Smooth muscle cell (in vitro differentiated cells): Measurements from ENCODE around the gene RUSC2. TPM values are rescaled to one million over a fixed set of nuclear protein-coding genes. Genes with fewer than 3 reads are reported as not detected.
"Not testable (repeated sequence)": the region's sequence is repeated elsewhere in the genome, so short reads cannot be mapped to it uniquely, and the experiment has no call there.

Experiments used
- DNase-seq: peaks from one replicate; lab custom pipeline; 2025; ENCODE audit not compliant: unreplicated experiment; lab: John Stamatoyannopoulos, UW
- H2AFZ ChIP-seq: fragments of 200-600 bp; sonication (generic); 2 replicates; pipeline ENCODE4 v1.6.0; 2016; ENCODE audit warnings: antibody characterized with exemption, low read depth, mild to moderate bottlenecking
- H3F3A ChIP-seq: fragments of 200-600 bp; sonication (generic); 2 replicates; pipeline ENCODE4 v1.6.0; 2017; ENCODE audit warnings: antibody characterized with exemption, low read depth
- H3K27ac ChIP-seq: fragments of 200-600 bp; sonication (generic); 2 replicates; pipeline ENCODE4 v1.5.1; 2016; ENCODE audit warnings: low read depth, mild to moderate bottlenecking
- H3K27me3 ChIP-seq: fragments of 200-600 bp; sonication (generic); 2 replicates; pipeline ENCODE4 v1.6.1; 2016; ENCODE audit warnings: low read depth, mild to moderate bottlenecking
- H3K36me3 ChIP-seq: fragments of 200-600 bp; sonication (generic); 2 replicates; pipeline ENCODE4 v1.5.1; 2016; ENCODE audit warnings: low read depth
- H3K4me1 ChIP-seq: fragments of 200-600 bp; sonication (generic); 2 replicates; pipeline ENCODE4 v1.5.1; 2016; ENCODE audit warnings: low read depth
- H3K4me2 ChIP-seq: fragments of 200-600 bp; sonication (generic); 2 replicates; pipeline ENCODE4 v1.6.0; 2016; ENCODE audit warnings: mild to moderate bottlenecking
- H3K4me3 ChIP-seq: fragments of 200-600 bp; sonication (generic); 2 replicates; pipeline ENCODE4 v1.5.1; 2016; ENCODE audit warnings: mild to moderate bottlenecking
- H3K79me2 ChIP-seq: fragments of 200-600 bp; sonication (generic); 2 replicates; pipeline ENCODE4 v1.6.0; 2016; ENCODE audit warnings: low read depth, mild to moderate bottlenecking
- H3K9ac ChIP-seq: fragments of 200-600 bp; sonication (generic); 2 replicates; pipeline ENCODE4 v1.6.0; 2016; ENCODE audit warnings: low read depth
- H3K9me3 ChIP-seq: fragments of 200-600 bp; sonication (generic); replicated peaks from 2 replicates; pipeline ENCODE4 v1.5.1; 2016; ENCODE audit warnings: low read depth
- H4K20me1 ChIP-seq: fragments of 200-600 bp; sonication (generic); 2 replicates; pipeline ENCODE4 v1.6.0; 2016; ENCODE audit warnings: low read depth
- WGBS: methylation state at CpG from one replicate; pipeline ENCODE4 v1.1.7; 2016; ENCODE audit warnings: low lambda C conversion rate; 5-methylcytosine and 5-hydroxymethylcytosine counted together
- polyA plus RNA-seq: library from polyadenylated mRNA; unstranded; fragments of >200 nt; fragmentation: Nextera tagmentation; extraction: Ambion mirVana; gene quantifications from 2 replicates; pipeline ENCODE4 v1.2.1, GENCODE V29; 2016
- total RNA-seq: library from RNA; depleted of rRNA; stranded (reverse); fragments of >200 nt; gene quantifications from 2 replicates; pipeline ENCODE4 v1.2.3, GENCODE V29; 2014
- TF ChIP-seq, protein P1 (sequence below): fragments of 200-600 bp; sonication (generic); IDR thresholded peaks from 2 replicates; pipeline ENCODE4 v1.5.1; 2017; ENCODE audit warnings: borderline replicate concordance, mild to moderate bottlenecking, antibody characterized with exemption; ENCODE audit not compliant: insufficient read depth, poor library complexity, severe bottlenecking

Gene RUSC2
- total and polyA plus RNA-seq, 2 experiments from 2014 or later: 16.5 to 29.5 TPM

- Histone ChIP-seq H3K9me3 (no peaks in the 10 kb centered on the region), H3F3A (peaks cover 4% of the 10 kb centered on the region), H3K4me2 (no peak overlapping the region), H2AFZ (no peak overlapping the region), H3K27ac (no peak overlapping the region), H3K4me1 (peaks cover 13% of the 10 kb centered on the region), H3K9ac (no peak overlapping the region), H3K79me2 (peaks cover 59% of the 10 kb centered on the region), H3K27me3 (no peaks in the 10 kb centered on the region), H4K20me1 (peaks cover 23% of the 10 kb centered on the region), H3K36me3 (no peaks in the 10 kb centered on the region), H3K4me3 (no peak overlapping the region)
- TF ChIP-seq, protein P1, sequence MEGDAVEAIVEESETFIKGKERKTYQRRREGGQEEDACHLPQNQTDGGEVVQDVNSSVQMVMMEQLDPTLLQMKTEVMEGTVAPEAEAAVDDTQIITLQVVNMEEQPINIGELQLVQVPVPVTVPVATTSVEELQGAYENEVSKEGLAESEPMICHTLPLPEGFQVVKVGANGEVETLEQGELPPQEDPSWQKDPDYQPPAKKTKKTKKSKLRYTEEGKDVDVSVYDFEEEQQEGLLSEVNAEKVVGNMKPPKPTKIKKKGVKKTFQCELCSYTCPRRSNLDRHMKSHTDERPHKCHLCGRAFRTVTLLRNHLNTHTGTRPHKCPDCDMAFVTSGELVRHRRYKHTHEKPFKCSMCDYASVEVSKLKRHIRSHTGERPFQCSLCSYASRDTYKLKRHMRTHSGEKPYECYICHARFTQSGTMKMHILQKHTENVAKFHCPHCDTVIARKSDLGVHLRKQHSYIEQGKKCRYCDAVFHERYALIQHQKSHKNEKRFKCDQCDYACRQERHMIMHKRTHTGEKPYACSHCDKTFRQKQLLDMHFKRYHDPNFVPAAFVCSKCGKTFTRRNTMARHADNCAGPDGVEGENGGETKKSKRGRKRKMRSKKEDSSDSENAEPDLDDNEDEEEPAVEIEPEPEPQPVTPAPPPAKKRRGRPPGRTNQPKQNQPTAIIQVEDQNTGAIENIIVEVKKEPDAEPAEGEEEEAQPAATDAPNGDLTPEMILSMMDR: no peak
- no peak for DNase-seq
These were observed 43.5 kb downstream of the RUSC2 start for GRCh38 chr9:35533398-35533797.

- H3K27ac ChIP-seq, H2AFZ ChIP-seq, DNase-seq, H3K27me3 ChIP-seq, H3F3A ChIP-seq, H3K4me2 ChIP-seq, H3K36me3 ChIP-seq, H3K4me3 ChIP-seq, H3K9ac ChIP-seq, H4K20me1 ChIP-seq, H3K9me3 ChIP-seq: not testable (repeated sequence)
- Histone ChIP-seq H3K4me1 (peaks cover 22% of the 10 kb centered on the region), H3K79me2 (peaks cover 61% of the 10 kb centered on the region)
- WGBS: 98% methylated on average over 3 of the region's 3 CpGs
These were observed 45.0 kb downstream of the RUSC2 start for GRCh38 chr9:35534921-35535320.

GRCh38 chr9:35537913-35538312 lies 48.0 kb downstream of the RUSC2 start:
- Histone ChIP-seq H3K4me1 (peaks cover 22% of the 10 kb centered on the region), H3K4me2 (peak overlapping the region; percentile 88)
- no peak for DNase-seq

GRCh38 chr9:35538361-35539234 lies 48.7 kb downstream of the RUSC2 start:
- H3F3A ChIP-seq: peaks cover 4% of the 10 kb centered on the region
- no peaks in the 10 kb centered on the region for H3K9me3 ChIP-seq
- H3K36me3 ChIP-seq: no peaks in the 10 kb centered on the region
- H2AFZ ChIP-seq: no peak overlapping the region
- peak overlapping the region; percentile 81 for H3K27ac ChIP-seq
- H3K79me2 ChIP-seq: peaks cover 72% of the 10 kb centered on the region
- peak overlapping the region; percentile 56 for H3K4me3 ChIP-seq
- peak; percentile 29 for DNase-seq
- H3K4me2 ChIP-seq: peak overlapping the region; percentile 88
- H4K20me1 ChIP-seq: peaks cover 26% of the 10 kb centered on the region
- TF ChIP-seq, protein P1: no peak
- WGBS: 6% methylated on average over 18 of the region's 18 CpGs
- peaks cover 22% of the 10 kb centered on the region for H3K4me1 ChIP-seq
- H3K27me3 ChIP-seq: no peaks in the 10 kb centered on the region
- H3K9ac ChIP-seq: peak overlapping the region; percentile 63

More at GRCh38 chr9:35537913-35538312, 48.0 kb downstream of the RUSC2 start:
- 70% methylated on average over 3 of the region's 3 CpGs for WGBS
- Histone ChIP-seq H3K79me2 (peaks cover 72% of the 10 kb centered on the region), H4K20me1 (peaks cover 20% of the 10 kb centered on the region), H3K27ac (peak overlapping the region; percentile 81), H3K9ac (no peak overlapping the region), H3K9me3 (no peaks in the 10 kb centered on the region), H2AFZ (no peak overlapping the region), H3F3A (peaks cover 4% of the 10 kb centered on the region), H3K36me3 (no peaks in the 10 kb centered on the region), H3K4me3 (no peak overlapping the region), H3K27me3 (no peaks in the 10 kb centered on the region)
- TF ChIP-seq, protein P1: no peak

Other genes starting within 250 kb of the RUSC2 start
- gene TESK1, start 115.2 kb downstream of the RUSC2 start, total RNA-seq: 10.0 and 14.2 TPM in 2 replicates
- gene TESK1, start 115.2 kb downstream of the RUSC2 start, polyA plus RNA-seq: 19.4 and 25.6 TPM in 2 replicates
- 0.45 and 3.0 TPM in 2 replicates for gene CD72, start 128.3 kb downstream of the RUSC2 start, total RNA-seq
- gene CD72, start 128.3 kb downstream of the RUSC2 start, polyA plus RNA-seq: 2.9 and 3.9 TPM in 2 replicates
- not detected in 2 replicates for gene SIT1, start 160.8 kb downstream of the RUSC2 start, total RNA-seq
- not detected in 2 replicates for gene SIT1, start 160.8 kb downstream of the RUSC2 start, polyA plus RNA-seq
- gene RMRP, start 167.9 kb downstream of the RUSC2 start, total RNA-seq: 10,156 and 21,067 TPM in 2 replicates
- gene RMRP, start 167.9 kb downstream of the RUSC2 start, polyA plus RNA-seq: not detected in 2 replicates
- gene CCDC107, start 168.2 kb downstream of the RUSC2 start, total RNA-seq: 9.8 and 19.6 TPM in 2 replicates
- 35.5 and 37.1 TPM in 2 replicates for gene CCDC107, start 168.2 kb downstream of the RUSC2 start, polyA plus RNA-seq
- 0.49 and 2.1 TPM in 2 replicates for gene ARHGEF39, start 175.1 kb downstream of the RUSC2 start, total RNA-seq
- gene ARHGEF39, start 175.1 kb downstream of the RUSC2 start, polyA plus RNA-seq: 1.9 and 2.9 TPM in 2 replicates
- 1.7 and 4.6 TPM in 2 replicates for gene CA9, start 183.8 kb downstream of the RUSC2 start, total RNA-seq
- gene CA9, start 183.8 kb downstream of the RUSC2 start, polyA plus RNA-seq: 5.9 TPM in 1 of 2 replicates, not detected in the other
- gene TPM2, start 199.8 kb downstream of the RUSC2 start, total RNA-seq: 854 and 925 TPM in 2 replicates
- gene TPM2, start 199.8 kb downstream of the RUSC2 start, polyA plus RNA-seq: 2,012 and 2,131 TPM in 2 replicates
- 130 and 150 TPM in 2 replicates for gene TLN1, start 242.1 kb downstream of the RUSC2 start, total RNA-seq
- 112 and 145 TPM in 2 replicates for gene TLN1, start 242.1 kb downstream of the RUSC2 start, polyA plus RNA-seq
- 66.9 and 73.5 TPM in 2 replicates for gene CREB3, start 242.6 kb downstream of the RUSC2 start, total RNA-seq
- 81.0 and 99.2 TPM in 2 replicates for gene CREB3, start 242.6 kb downstream of the RUSC2 start, polyA plus RNA-seq